Endothelial cell of umbilical vein (primary cell): ENCODE measurements around the gene RC3H1. TPM values are rescaled to one million over a fixed set of nuclear protein-coding genes. Genes with fewer than 3 reads are reported as not detected.

Source experiments
- BruUV-seq: library from RNA; stranded (reverse); fragments of 400-500 nt; replicated peaks from 2 replicates; lab custom pipeline; 2021; lab: Mats Ljungman, UMichigan
- CTCF ChIA-PET: fragments of 300-600, 350-600 bp; sonication (Branson Sonifier 250); formaldehyde crosslinking; loops from one replicate; lab custom pipeline; 2021; ENCODE audit warnings: antibody characterized with exemption, inconsistent platforms; lab: Charles Lee
- POLR2A ChIA-PET: fragments of 300-600, 350-600 bp; sonication (Branson Sonifier 250); formaldehyde crosslinking; loops from one replicate; lab custom pipeline; 2021; ENCODE audit warnings: antibody characterized with exemption, inconsistent platforms; lab: Charles Lee
- DNase-seq: peaks from one replicate; pipeline ENCODE4 v3.0.0-alpha.2; 2011; ENCODE audit warnings: low read depth, low spot score
- FAIRE-seq: peaks from 2 replicates; lab custom pipeline; 2011; peaks lifted over from hg19 to GRCh38; lab: Jason Lieb, UNC
- H2AFZ ChIP-seq: 2 replicates; pipeline ENCODE4 v1.6.0; 2012; ENCODE audit warnings: low read depth, low read length, control low read depth, inconsistent platforms
- H3K27ac ChIP-seq: 2 replicates; pipeline ENCODE4 v1.5.1; 2011; ENCODE audit warnings: low read depth, mild to moderate bottlenecking, control low read depth, low read length, moderate library complexity; ENCODE audit not compliant: insufficient read depth
- H3K27me3 ChIP-seq, 2 experiments: 2 replicates each; pipeline versions ENCODE4 v1.6.0 to v1.6.1; 2011; ENCODE audit warnings: low read length in 2 of 2, mixed read lengths in 1 of 2; ENCODE audit not compliant: control insufficient read depth in 2 of 2, insufficient read depth in 2 of 2
- H3K36me3 ChIP-seq, 2 experiments: 2 replicates in 1 of 2; 3 replicates in 1 of 2; pipeline ENCODE4 v1.5.1; 2011; ENCODE audit warnings: low read length in 2 of 2, mild to moderate bottlenecking in 1 of 2, moderate library complexity in 1 of 2; ENCODE audit not compliant: control insufficient read depth in 2 of 2, insufficient read depth in 2 of 2; ENCODE audit errors: extremely low read depth in 1 of 2
- H3K4me1 ChIP-seq: 3 replicates; pipeline ENCODE4 v1.5.1; 2011; ENCODE audit warnings: mild to moderate bottlenecking, low read length; ENCODE audit not compliant: control insufficient read depth, insufficient read depth; ENCODE audit errors: extremely low read depth
- H3K4me2 ChIP-seq: 2 replicates; pipeline ENCODE4 v1.6.1; 2011; ENCODE audit warnings: low read length, control low read depth, mixed read lengths; ENCODE audit not compliant: insufficient read depth
- H3K4me3 ChIP-seq, 3 experiments: fragments of 200-600 bp in 1 of 3; sonication (generic), shearing (Covaris generic) in 1 of 3; replicated peaks in 1 of 3; 2 replicates each; pipeline ENCODE4 v1.5.1; 2011 to 2016; ENCODE audit warnings: control low read depth in 3 of 3, low read length in 3 of 3, mild to moderate bottlenecking in 2 of 3, inconsistent platforms in 1 of 3, low read depth in 1 of 3, moderate library complexity in 1 of 3; ENCODE audit not compliant: insufficient read depth in 1 of 3
- H3K79me2 ChIP-seq: 2 replicates; pipeline ENCODE4 v1.6.0; 2012; ENCODE audit warnings: low read length, inconsistent platforms; ENCODE audit not compliant: control insufficient read depth, insufficient read depth
- H3K9ac ChIP-seq: replicated peaks from 2 replicates; pipeline ENCODE3; 2011; ENCODE audit warnings: low read length, control low read depth; ENCODE audit not compliant: insufficient read depth; ENCODE audit errors: extremely low read depth
- H3K9me1 ChIP-seq: replicated peaks from 3 replicates; pipeline ENCODE4 v1.6.0; 2011; ENCODE audit warnings: mild to moderate bottlenecking, low read length; ENCODE audit not compliant: control insufficient read depth, insufficient read depth; ENCODE audit errors: extremely low read depth
- H3K9me3 ChIP-seq: replicated peaks from 2 replicates; pipeline ENCODE4 v1.5.1; 2012; ENCODE audit warnings: low read length, inconsistent platforms; ENCODE audit not compliant: control insufficient read depth, insufficient read depth
- H4K20me1 ChIP-seq: replicated peaks from 2 replicates; pipeline ENCODE3; 2011; ENCODE audit warnings: mild to moderate bottlenecking, low read length; ENCODE audit not compliant: control insufficient read depth, insufficient read depth; ENCODE audit errors: extremely low read depth
- EZH2 ChIP-seq: IDR thresholded peaks from 2 replicates; pipeline ENCODE4 v1.6.1; 2012; ENCODE audit warnings: borderline replicate concordance, low read depth, mild to moderate bottlenecking, moderate library complexity, low read length, inconsistent platforms; ENCODE audit not compliant: severe bottlenecking
- FOS ChIP-seq: IDR thresholded peaks from 2 replicates; pipeline ENCODE4 v1.6.1; 2011; ENCODE audit warnings: mild to moderate bottlenecking, low read length, moderate library complexity, borderline replicate concordance; ENCODE audit not compliant: insufficient read depth
- GATA2 ChIP-seq: IDR thresholded peaks from 2 replicates; pipeline ENCODE4 v1.7.0; 2011; ENCODE audit warnings: low read depth, mild to moderate bottlenecking, moderate library complexity, mixed read lengths, low read length; ENCODE audit not compliant: insufficient read length, insufficient read depth
- JUN ChIP-seq: IDR thresholded peaks from 2 replicates; pipeline ENCODE4 v1.6.1; 2011; ENCODE audit warnings: borderline replicate concordance, low read depth; ENCODE audit not compliant: insufficient read length, insufficient read depth
- MYC ChIP-seq: IDR thresholded peaks from one replicate; pipeline ENCODE4 v1.6.1; 2011; ENCODE audit warnings: mild to moderate bottlenecking, low read depth, low read length
- POLR2A ChIP-seq: IDR thresholded peaks from 2 replicates; pipeline ENCODE4 v1.6.1; 2012; ENCODE audit warnings: low read depth, mild to moderate bottlenecking, control low read depth, low read length
- POLR2AphosphoS5 ChIP-seq: IDR thresholded peaks from 2 replicates; pipeline ENCODE4 v1.6.1; 2012; ENCODE audit warnings: low read depth, mild to moderate bottlenecking, control low read depth, low read length, moderate library complexity; ENCODE audit not compliant: insufficient read depth
- dilution Hi-C: fragments of 300-500 bp; cut with MboI; formaldehyde crosslinking; loops from one replicate; pipeline ENCODE4 v1.15.0; 2019; ENCODE audit warnings: low sequenced_read_pairs; ENCODE audit not compliant: extremely low pct_ligation_motif_present
- intact Hi-C: fragments of 100-400 bp; cut with micrococcal nuclease; formaldehyde crosslinking; loops from one replicate; pipeline ENCODE4 v1.10.0; 2022
- polyA plus RNA-seq, 4 experiments: library from polyadenylated mRNA; depleted of rRNA in 3 of 4; stranded (reverse) in 3 of 4; unstranded in 1 of 4; fragments of >200 nt; gene quantifications; 2 replicates each; pipeline versions ENCODE4 v1.2.1 to v1.2.3, GENCODE V29; 2011 to 2012; ENCODE audit warnings: missing spikeins in 1 of 4
- total RNA-seq: library from RNA; stranded (reverse); gene quantifications from 2 replicates; pipeline ENCODE4 v1.2.3, GENCODE V29; 2021
- TF ChIP-seq, protein P1 (sequence below), 2 donors: IDR thresholded peaks; 1 replicate in 1 of 2; 2 replicates in 1 of 2; pipeline ENCODE4 v1.5.1; 2011; ENCODE audit warnings: low read length in 2 of 2, mild to moderate bottlenecking in 2 of 2, moderate library complexity in 2 of 2, control low read depth in 1 of 2, inconsistent platforms in 1 of 2, low read depth in 1 of 2; ENCODE audit not compliant: insufficient read depth in 1 of 2; ENCODE audit errors: extremely low read depth in 1 of 2
- TF ChIP-seq, protein P2 (sequence below): IDR thresholded peaks from 2 replicates; pipeline ENCODE4 v1.6.1; 2011; ENCODE audit not compliant: insufficient read depth, insufficient read length

The RC3H1 gene
- total and polyA plus RNA-seq, 2 donors (not counting 3 experiments of a cell fraction or from before 2014, with no cell fraction given), result 7.0 to 41.4 TPM

DNA sequence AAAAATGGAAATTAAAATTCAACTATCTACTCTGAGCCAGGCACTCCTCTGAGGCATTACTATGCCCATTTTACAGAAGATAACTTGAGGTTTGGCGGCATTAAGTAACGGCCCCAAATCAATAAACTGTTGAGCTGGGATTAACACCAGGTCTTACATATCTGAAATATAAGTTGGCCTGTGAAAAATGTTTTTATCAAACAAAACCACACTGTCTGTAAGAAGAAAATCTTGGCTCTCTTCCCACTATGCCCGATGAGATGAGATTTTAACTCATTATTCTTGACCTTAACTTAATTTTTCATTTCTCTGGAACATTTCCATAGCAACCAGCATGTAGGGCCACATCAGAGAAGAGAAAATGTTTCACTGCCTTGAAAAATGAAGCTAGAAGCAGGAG, 21.8 kb downstream of the RC3H1 start:
- ChIA-PET POLR2A (no interaction called here), CTCF (interaction anchor here (1.4 kb wide), 1 partner anchor 13 kb away, joined by 3 read pairs; no protein-coding TSS in a partner anchor)
- no peak overlapping the region for H2AFZ ChIP-seq
- DNase-seq, result peak; percentile 5
- H3K9ac ChIP-seq, result no peak overlapping the region
- no peak overlapping the region for H3K4me3 ChIP-seq
- no peaks in the 10 kb centered on the region for H3K9me3 ChIP-seq
- TF ChIP-seq, protein P1, sequence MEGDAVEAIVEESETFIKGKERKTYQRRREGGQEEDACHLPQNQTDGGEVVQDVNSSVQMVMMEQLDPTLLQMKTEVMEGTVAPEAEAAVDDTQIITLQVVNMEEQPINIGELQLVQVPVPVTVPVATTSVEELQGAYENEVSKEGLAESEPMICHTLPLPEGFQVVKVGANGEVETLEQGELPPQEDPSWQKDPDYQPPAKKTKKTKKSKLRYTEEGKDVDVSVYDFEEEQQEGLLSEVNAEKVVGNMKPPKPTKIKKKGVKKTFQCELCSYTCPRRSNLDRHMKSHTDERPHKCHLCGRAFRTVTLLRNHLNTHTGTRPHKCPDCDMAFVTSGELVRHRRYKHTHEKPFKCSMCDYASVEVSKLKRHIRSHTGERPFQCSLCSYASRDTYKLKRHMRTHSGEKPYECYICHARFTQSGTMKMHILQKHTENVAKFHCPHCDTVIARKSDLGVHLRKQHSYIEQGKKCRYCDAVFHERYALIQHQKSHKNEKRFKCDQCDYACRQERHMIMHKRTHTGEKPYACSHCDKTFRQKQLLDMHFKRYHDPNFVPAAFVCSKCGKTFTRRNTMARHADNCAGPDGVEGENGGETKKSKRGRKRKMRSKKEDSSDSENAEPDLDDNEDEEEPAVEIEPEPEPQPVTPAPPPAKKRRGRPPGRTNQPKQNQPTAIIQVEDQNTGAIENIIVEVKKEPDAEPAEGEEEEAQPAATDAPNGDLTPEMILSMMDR (IDR thresholded peaks at IDR 0.05; ENCODE audit: extremely low read depth in 1 of 2, insufficient read depth in 1 of 2, low read depth in 1 of 2, low read length in 2 of 2), result no peak
- TF ChIP-seq, protein P2, sequence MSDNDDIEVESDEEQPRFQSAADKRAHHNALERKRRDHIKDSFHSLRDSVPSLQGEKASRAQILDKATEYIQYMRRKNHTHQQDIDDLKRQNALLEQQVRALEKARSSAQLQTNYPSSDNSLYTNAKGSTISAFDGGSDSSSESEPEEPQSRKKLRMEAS, result no peak
- TF ChIP-seq JUN, result no peak
- TF ChIP-seq POLR2A, result no peak
- no peak for TF ChIP-seq GATA2
- no peak for TF ChIP-seq EZH2
- TF ChIP-seq POLR2AphosphoS5, result no peak
- no peak for TF ChIP-seq MYC
- TF ChIP-seq FOS, result no peak
- BruUV-seq, result no TSS peak
- no peak for FAIRE-seq
- no peaks in the 10 kb centered on the region for H3K27me3 ChIP-seq
- no peaks in the 10 kb centered on the region for H3K9me1 ChIP-seq
- dilution Hi-C loops, result no loop called here
- H3K4me1 ChIP-seq, result peaks cover 2% of the 10 kb centered on the region
- intact Hi-C loops, result no loop called here
- H4K20me1 ChIP-seq, result peaks cover 18% of the 10 kb centered on the region
- H3K4me2 ChIP-seq, result no peak overlapping the region
- no peak overlapping the region for H3K27ac ChIP-seq
- peaks cover 82% of the 10 kb centered on the region for H3K79me2 ChIP-seq
- H3K36me3 ChIP-seq, result no peaks in the 10 kb centered on the region
